Erythroblast (primary cell): ENCODE measurements around the gene GPR119.

ENCODE experiments used
- GATA1 ChIP-seq: IDR thresholded peaks from 2 replicates; pipeline ENCODE4 v1.6.1; 2011; ENCODE audit warnings: low read depth, mild to moderate bottlenecking, control low read depth, low read length, moderate library complexity
- POLR2A ChIP-seq: IDR thresholded peaks from 2 replicates; pipeline ENCODE4 v1.6.1; 2011; ENCODE audit warnings: mild to moderate bottlenecking, low read length

DNA sequence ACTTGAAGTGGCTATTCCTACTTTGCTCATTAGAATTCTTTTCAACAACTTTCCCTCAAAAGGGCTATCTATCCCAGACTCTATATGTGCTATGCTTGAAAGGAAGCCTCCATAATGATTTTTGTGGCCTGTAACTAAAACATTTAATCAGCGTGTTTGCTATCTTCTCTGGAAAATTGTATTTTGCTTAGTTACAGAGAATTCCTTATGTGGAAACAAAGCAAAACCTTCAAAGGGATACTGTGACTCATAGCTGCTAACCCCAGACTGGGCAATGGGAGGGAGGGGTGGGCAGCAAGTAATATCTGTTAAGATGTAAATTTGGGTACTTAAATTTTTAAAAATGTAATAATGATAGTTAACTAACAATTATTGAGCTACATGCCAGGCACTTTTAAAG lies 42.1 kb downstream of the GPR119 start:
- TF ChIP-seq POLR2A = no peak
- TF ChIP-seq GATA1 = no peak
